HG03378 (cell line): ENCODE measurements around the gene PPIC.
"Not testable (repeated sequence)": the region's sequence is repeated elsewhere in the genome, so short reads cannot be mapped to it uniquely, and the experiment has no call there.

Experiments used
- ATAC-seq: cut with Tn5 transposase; IDR thresholded peaks from one replicate; pipeline ENCODE4 v1.9.1; 2021; ENCODE audit warnings: mild to moderate bottlenecking, moderate library complexity; ENCODE audit not compliant: unreplicated experiment

The PPIC gene

DNA sequence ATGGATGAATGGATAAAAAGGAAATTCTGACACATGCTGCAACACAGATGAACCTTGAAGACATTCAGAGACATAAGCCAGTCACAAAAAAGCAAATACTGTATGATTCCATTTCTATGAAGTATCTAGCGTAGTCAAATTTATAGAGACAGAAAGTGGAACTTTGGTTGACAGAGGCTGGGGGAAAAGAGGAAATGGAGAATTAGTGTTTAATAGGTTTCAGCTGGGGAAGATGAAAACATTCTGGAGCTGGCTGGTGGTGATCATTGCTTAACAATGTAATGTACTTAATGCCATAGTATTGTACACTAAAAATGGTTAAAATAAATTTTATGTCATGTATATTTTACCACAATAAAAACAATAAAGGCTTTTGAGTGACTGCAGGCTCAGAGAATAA is 24.2 kb downstream of the PPIC start:
- ATAC-seq, result no peak

DNA sequence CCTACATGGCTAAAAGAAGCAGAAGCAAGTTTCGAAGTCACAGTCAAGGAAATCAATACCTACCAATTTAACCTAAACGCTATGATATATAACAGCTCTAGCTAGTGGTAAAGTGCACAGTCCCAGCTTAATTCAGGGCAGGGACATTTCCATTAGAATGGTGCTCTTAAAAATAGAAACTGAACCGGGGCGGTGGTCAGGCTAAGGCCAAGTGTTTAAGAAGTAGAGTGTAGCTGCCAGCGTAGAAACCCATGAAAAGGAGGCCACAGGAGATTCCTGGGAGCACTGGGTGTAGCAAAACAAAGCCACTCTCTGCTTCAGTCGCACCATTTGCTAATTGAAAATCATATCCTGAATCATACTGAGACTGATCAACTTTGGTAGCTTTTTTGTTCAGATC is 28.8 kb downstream of the PPIC start:
- no peak for ATAC-seq

DNA sequence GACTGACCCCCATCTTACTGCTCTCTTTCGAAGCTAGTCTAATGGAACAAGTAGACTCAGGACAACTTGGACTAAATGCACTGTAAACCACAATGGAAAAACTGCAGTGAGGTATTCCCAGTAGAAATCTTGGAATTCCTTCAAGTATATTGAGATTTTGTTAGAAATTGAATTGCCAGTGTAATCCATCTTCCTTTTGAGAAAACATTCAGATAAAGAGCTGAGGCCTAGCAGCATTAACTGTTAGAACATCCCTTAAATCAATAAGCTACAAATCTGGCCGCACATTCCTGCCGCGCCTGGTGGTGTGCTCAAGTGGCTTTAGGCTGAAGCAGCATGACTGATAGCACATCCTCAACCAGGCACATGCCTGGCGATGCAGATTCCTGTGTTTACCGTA is 29.3 kb downstream of the PPIC start:
- no peak for ATAC-seq

DNA sequence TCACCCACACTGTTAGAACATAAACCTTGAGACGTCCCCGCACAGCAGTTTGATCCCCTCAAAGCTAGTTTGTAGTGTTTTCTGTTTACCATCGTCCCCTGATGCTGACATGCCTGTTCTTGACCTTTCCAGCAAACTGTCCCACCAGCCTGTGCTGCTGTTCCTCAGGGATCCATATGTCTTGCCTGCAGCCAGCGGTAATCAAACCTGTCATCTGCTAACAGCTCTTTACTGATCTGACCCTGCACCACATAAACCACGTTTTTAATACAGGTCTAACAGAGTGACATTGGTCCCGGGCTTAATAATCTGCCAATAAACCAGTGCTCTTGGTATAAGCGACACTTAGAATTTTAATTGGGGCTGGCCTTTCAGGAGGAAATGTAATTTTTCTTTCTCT is 34.7 kb downstream of the PPIC start:
- ATAC-seq, result no peak

DNA sequence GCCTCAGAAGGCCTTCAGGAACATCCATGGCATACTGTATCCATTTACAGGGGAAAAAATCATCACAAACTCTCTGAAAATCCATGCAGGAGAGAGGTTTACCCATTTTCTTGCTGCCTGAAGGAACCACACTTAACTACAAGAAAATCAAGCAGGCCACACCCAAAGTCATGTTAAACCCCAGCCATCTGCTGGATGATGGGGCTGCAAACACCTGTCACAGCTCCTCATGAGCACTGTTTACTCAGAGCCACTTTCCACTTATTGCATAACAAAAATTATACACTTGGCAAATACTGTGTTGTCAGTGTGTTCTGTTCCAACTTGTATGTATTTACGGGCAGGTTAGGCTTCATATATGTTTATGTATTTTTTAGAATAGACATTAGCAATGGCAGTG is 35.8 kb downstream of the PPIC start:
- no peak for ATAC-seq

DNA sequence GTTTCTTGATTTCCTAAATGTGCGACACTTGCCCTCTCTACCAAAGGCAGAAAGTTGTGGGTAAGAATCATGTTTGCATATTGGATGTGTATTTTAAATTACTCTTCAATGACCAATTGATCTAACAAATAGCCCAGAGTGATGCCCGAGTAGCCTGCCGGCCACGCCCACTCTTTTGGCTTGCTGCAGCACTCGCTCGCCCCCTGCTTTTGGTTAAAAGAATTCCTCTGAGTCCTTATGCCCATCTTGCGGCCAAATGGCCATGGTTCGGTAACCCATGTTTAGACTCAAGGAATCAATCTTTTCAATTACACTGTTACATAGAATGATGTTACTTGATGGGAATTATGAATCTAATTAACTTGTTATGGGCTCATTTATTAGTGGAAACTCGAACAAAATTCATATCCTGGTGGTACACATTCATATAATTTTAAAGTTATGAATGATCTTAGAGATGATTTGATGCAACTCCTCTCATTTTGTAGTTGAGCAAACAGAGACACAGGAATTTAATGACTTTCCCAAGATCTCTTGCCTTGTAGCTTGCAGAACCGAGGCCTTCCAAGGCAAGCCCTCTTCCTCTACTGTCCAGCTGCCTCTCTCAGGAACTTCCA is 36.5 kb downstream of the PPIC start:
- ATAC-seq, result peak; percentile 88

DNA sequence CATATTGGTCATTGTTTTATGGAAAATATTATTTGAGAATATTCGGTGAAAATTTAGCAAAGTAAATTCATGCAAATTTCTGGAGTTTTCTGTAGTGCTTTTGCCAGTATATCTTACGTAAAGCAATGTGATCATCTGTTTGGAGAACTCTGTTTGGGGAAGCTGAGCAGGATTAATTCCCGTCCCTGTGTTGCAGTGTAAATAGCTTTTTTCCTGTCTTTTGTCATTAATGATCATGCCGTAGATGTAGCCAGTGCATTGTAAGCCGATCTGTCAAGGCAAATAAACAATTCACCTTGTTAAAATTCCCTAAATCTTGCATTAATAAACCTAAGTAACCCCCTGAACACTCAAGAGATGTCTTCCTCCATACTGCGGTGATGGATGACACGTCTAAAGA is 39.2 kb downstream of the PPIC start:
- ATAC-seq, result no peak

DNA sequence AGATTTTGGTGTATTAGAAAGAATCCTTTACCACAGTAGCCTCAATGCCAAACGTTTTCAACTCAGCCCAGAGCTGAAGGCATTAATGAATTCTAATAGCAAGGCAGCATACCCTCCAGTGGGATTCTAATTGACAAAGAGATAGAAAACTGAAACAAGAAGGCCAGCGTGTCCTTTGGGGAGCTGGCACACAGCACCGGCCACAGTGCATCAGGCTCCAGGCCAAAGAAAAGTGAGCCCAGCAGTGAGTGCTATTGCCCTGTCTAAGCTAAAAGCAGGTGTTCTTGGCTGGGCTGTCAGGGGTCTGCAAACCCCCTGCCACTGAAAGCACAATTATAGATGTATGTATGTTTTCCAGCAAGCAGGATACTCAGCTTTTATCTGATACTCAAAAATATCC is 40.4 kb downstream of the PPIC start:
- ATAC-seq, result no peak

DNA sequence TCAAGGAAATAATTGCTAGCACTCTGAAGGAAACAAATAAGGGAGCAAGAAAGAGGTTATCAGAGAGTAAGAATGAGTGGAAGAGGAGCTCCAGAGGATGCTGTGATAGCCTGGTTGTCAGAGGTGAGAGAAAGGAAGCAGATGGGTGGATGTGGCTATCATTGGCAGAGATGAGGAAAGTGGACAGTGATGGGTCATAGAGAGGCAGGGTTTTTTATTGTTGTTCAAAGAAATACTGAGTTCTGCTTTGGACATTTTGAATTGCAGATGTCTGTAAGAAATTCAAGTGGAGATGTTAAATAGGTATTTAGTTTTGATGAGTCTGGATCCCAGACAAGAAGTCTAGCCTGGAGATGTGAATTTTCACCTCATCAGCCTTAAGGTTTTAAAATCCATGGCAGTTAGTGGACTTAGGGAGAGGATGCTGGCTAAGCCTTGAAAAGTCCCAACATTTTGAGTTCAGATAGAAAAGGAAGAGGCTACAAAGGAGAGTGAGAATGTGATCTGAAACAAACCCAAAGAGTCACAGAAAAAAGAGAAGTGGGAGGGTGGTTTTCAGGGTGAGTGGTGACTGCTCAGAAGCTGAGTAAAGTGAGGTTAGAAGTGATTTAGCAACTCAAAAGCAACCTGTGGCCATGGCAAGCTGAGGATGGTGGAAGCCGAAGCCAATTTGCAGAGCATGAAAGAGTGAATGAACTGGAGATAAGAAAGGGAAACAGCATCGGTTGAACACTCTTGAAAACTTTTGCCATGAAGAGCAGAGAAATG is 50.4 kb downstream of the PPIC start:
- peak; percentile 95 for ATAC-seq

DNA sequence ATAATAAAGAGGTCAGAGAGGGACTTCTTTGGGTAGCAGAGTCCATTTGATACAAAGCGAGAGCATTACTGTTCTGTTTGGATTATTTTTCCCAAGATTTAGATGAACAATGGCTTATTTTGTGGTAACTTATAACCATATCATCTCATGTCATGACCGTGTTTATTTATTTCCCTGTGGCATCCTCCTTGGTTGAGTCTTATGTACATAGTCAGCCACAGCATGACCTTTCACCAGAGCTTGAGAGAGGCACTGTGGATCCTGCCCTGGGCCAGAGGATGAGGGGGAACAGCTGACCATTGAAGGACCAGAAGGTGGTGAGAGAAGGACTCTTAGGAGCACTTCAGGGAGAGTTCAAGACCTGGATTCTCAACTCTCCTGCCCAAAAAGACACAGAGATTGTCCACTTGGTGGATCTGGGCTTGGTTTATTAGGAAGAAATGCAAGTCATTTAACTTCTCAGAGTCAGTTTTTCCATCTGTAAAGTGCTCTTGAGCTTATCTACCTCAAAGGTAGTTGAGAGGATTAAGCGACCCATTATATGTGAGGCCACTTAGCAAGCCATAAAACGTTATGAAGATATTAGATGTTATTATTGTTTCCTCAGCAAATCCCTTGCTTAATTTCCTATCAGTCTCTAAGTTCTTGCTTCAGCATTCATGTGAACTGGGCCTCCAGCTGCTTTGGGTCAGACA is 51.4 kb downstream of the PPIC start:
- no peak for ATAC-seq

DNA sequence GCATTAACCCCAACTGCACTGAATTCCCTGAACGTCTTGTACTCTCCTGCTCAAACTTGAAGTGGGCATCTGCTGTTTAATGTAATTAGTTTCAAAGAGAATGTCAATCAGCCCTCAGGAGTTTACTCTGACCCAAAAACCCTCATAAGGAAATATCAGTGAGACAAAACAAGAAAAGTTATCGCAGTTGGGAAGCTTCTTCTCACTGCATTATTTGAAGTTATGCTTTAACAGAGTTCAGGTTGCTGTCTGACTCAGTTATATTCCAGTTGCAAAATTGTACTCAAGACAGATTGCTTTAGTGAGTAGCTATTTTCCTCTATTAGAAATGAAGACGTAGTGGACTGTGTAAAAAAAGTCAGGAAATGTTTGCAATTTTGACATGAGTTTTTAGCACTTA is 52.1 kb downstream of the PPIC start:
- ATAC-seq, result peak; percentile 48

DNA sequence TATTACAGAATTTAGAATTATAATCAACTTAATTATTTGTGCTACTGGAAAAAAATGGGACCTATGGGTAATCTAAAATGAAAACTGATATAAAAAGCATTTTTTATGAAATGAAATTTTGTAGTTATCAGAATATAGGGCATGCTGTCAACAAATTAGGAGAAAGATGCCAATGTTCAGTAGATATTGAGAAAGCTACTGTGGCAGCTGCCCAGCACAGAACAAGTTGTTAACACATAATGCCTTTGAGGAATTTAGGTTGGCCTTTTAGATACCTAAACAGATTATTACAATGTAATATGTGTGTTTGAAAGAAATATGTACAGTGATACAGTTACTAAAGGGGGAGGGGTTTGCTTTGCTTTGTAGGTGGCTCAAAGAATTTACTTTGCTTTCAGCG is 54.1 kb downstream of the PPIC start:
- no peak for ATAC-seq

DNA sequence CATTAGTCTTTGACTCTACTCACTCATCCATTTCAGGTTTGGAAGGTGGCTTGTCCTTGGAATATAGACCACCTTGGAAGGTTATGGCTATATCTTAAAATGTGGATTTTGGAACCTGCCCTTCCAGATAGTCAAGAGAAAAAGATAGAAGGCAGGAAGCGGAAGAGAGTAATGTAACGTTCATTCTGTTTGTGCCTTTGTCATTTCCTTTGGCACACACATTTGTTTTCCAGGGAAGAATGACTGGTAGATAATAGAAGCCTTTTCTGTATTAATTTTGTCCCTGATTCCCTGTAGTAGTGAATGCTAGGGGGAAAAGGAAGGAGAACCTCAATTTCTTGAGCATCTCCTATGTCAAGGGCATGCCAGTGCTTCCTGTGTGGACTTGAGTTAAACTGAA is 54.7 kb downstream of the PPIC start:
- ATAC-seq, result no peak

DNA sequence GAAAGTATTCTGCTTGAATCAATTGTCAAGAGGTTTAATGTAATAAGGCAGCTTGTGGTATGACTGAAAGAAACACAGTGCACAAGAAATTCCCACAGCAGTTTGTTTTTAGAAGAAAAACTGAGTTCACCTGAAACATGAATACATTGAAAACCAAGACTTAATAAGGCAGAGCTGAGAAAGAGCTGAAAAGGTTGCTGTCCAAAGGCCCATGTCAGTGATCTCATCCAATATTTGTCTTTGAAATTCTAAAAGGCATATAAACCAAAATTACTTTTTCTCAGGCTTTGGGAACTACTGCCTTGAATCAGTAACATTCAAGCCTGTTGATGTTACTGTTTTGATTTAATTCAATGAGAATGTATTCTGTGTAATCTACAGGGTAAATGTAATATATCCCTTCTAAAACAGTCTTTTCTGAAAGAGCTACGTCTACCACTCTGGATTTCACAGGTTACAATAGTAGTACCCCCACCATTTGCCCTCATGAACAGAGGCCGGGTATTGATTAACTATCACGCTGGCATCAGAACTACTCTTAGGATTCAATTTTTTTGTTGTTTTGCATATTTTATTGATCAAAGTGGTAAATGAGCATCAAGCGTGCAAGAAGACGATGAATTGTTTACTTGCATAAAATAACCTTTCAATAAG is 57.8 kb downstream of the PPIC start:
- ATAC-seq, result no peak

DNA sequence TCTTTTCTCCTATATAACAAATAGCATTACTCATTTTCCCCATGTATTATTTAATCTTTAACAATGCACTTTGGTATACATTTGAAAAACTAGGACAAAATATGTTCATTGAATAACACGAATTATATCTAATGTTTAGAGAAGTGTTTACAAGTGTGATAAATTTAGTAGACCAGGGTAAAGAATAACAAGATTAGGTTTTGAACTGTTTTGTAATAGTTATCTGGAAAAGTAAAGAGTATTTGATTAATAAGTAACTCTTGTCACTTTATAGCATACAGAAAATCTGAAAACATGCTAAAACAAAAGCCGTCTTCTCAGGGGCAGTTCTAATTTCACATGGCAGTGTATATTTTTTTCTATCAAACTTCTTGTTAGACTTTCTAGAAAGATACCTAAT is 58.5 kb downstream of the PPIC start:
- ATAC-seq, result no peak

DNA sequence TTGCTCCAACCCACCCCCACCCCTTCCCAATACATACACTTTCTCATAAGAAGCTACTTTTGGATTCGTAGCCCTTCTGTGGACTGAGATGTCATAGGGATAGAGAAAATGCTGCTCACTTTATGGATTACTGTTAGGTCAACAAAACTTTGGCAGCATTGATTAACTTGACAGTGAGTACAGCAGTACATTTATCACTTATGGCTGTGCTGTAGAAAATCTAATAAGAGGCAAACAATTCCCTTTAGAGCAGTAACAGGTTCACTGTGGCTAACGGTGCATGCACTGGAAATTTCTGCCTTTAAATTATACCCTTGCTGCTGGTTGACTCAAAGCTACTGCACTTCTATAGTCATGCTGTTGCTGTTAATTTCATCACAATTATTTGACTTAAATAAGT is 59.2 kb downstream of the PPIC start:
- ATAC-seq, result no peak

DNA sequence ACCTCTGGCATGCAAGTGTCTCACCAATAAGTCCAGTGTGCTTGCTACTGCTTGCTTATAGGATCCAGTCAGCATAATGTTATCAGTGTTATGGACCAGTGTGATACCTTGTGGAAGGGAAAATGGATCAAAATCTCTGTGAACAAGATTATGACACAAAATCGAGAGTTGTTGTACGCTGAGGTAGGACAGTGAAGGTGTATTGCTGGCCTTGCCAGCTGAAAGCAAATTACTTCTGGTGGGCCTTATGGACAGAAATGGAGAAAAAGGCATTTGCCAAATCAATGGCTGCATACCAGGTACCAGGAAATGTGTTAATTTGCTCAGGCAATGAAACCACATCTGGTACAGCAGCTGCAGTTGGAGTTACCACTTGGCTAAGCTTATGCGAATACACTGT is 62.3 kb downstream of the PPIC start:
- ATAC-seq, result not testable (repeated sequence)

DNA sequence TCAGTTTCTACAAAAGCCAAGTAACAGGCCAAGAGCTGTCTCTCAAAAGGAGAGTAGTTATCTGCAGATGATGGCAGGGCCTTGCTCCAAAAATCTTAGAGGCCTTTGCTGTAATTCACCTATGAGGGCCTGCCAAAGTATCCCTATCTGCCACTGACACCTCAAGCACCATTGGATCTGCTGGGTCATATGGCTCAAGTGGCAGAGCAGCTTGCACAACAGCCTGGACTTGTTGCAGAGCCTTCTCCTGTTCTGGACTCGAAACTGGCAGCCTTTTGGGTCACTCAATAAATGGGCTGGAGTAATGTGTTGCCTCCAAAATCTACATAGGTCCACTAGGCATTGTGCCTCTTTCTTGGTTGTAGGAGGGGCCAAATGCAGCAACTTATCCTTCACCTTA is 62.8 kb downstream of the PPIC start:
- not testable (repeated sequence) for ATAC-seq
